Hematopoietic multipotent progenitor cell treated with erythropoietin and hydrocortisone succinate and interleukin-3 and kit ligand, for 4 days (in vitro differentiated cells): ENCODE measurements around the gene DYNC1I1.
A peak's percentile ranks its signal among the peaks of the same experiment; 100 is the strongest.

Experiments
- DNase-seq: peaks from one replicate; pipeline ENCODE4 v3.0.0-alpha.2; 2015

Gene DYNC1I1

DNA sequence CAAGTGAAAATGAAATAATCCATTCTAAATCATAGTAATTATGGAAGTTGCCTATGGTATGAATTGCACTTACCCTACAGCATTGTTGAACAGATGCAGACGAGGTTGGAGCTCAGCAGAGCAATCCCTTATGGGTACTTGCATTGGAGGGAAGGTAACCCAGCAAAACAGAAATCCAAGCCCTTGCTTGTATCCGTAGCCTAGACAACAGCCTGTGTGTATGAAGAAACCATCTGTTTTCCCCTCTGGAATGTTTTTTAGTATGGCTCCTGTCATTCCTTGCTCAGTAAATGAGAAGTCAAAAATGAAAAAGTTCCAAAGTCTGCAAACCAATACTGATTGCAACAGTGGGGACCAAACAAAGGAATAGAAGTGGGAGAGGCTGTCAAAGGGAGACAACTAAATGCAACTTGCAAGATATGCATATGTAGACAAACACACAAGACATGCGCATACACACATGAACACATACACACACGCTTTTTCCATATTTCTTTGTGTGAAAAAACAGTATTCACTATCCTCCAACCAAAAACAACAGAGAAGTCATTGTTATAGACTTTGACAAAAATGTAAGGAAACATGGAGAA lies 260.8 kb downstream of the DYNC1I1 start:
- DNase-seq = no peak

DNA sequence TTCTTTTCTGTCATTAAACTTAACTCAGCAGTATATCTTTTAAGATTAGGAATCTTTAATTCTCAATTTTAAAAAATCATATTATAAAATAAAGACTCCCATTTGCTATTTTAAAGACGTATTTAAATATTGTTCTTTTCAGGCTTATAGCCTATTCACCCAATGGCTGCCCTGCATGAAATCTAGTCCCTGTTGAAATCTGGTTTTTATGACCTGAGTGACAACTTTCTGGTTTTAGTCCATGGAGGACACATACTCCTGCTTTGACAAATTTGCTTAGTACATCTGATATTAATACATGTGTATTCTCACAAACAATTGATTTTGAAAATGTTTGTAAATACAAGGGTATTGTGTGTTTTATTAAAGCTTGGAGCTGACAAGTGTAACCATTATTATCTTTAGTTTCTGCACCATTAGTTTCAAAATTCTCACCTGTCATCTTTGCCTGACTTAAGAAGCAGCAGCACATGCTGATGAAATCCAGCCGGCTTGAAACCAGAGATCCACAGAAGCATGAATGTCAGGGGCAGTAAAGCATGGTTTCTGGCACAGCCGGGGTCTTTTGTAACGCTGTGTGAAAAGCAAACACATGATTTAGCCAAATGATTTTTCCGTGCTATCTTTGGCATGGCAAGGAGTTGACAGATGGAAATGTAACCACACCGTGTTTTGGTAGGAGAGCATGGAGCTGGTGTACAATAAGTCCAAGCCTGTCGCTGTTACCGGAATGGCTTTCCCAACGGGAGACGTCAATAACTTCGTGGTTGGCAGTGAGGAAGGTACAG lies 262.8 kb downstream of the DYNC1I1 start:
- no peak for DNase-seq

DNA sequence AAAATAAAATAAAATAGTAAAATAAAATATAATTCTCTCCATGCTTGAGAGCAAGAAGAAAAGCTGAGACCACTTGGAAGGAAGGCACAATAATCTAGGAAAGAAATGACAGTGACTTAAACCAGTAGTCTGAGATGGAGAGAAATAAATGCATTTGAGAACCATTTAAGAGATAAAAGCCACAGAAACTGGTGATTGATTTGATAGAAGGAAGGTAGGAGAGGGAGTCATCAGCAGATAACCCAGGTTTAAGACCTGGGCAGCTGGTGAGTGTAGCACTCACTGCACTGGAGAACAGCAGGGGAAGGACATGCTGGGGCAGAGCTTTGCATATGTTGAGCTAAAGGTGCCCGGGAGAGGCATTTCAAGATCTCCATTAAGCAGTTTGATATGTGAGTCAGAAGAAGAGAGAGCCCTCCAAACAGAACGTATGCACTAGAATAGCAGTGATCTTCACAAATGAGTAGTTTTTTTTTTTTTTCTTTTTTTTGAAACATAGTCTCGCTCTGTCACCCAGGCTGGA lies 268.0 kb downstream of the DYNC1I1 start:
- DNase-seq = no peak

GRCh38 chr7:96041171-96041570 lies 268.8 kb downstream of the DYNC1I1 start:
- DNase-seq = no peak

DNA sequence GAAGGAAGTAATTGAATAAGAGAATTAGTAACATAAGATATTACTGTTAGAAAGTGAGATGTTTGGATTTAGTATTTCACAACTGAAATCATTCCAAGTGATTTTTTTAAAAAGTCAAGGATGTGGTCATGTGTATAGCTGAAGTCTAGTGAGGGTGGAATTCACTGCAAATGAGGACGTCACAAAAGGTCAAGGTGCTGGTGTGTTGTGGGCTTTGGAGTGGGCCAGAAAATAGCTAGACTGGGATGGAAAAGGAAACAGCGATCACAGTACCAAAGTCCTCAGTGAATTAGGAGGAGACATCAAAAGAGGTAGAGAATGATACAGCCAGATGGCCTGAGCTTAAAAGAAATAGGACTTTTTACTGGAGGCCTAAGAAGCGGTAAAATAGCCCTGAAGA lies 272.8 kb downstream of the DYNC1I1 start:
- DNase-seq = no peak

GRCh38 chr7:96045919-96046318 lies 273.6 kb downstream of the DYNC1I1 start:
- DNase-seq = no peak

- no peak for DNase-seq
These were observed 279.9 kb downstream of the DYNC1I1 start for GRCh38 chr7:96052289-96052688.

GRCh38 chr7:96052860-96053470 lies 280.6 kb downstream of the DYNC1I1 start:
- no peak for DNase-seq

GRCh38 chr7:96055717-96056116 lies 283.4 kb downstream of the DYNC1I1 start:
- no peak for DNase-seq

DNA sequence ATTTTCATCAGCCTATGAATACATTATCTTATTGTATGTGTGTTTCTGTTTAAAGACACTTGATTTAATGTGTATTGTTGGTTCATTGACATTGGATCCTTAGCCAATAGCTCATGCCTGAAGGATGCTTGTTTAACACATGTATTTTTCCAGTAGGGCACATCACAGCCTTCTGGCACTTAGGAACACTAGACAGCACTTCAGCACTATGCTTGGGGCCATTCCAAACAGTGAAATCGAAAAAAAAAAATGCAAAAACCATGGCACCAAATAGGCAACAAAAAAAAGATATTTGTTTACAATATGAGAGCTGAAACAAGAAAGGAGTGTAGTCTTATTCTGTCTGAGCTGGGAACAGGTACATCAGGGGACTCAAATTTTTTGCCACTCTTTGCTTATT lies 286.7 kb downstream of the DYNC1I1 start:
- DNase-seq = no peak

DNA sequence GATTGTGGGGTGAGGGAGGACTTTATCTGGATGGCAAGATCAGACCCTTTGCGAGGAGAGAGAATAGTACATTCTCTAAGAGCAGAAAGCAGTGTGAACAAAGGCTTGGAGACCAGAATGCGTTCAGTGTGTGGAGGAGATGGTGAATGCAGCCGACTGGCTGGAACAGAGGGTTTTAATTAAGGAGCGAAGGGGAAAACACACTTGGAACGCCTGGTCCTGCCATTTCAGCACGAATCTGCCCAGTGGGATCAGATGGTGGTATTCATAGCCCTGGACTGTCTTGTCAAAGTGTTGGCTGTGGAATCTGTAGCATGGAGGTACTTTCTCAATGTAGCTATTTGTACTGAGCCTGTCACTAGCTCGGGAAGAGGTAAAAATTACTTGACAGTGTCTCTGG lies 288.7 kb downstream of the DYNC1I1 start:
- DNase-seq = no peak

DNA sequence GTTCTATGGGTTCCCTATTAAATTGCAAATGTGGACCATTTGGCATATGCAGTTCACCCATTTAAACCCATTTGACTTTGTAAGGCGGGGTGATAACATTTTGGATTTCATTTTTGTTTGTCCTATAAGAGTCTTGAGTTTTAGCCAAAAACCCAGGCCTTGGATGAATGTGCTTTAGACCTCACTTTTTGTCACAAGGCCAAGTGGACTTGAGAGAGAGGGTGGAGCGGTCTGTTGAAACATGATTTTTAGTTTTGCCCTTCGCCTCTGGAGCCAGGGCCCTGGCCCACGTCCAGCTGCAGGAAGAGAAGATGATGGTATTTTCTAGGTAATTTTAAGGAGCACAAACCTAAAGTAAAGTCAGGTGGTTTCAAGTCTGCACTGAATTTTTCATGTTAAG lies 289.5 kb downstream of the DYNC1I1 start:
- DNase-seq = no peak

- no peak for DNase-seq
These were observed 295.0 kb downstream of the DYNC1I1 start for GRCh38 chr7:96067321-96067720.

- no peak for DNase-seq
These were observed 297.0 kb downstream of the DYNC1I1 start for GRCh38 chr7:96069401-96069800.

DNA sequence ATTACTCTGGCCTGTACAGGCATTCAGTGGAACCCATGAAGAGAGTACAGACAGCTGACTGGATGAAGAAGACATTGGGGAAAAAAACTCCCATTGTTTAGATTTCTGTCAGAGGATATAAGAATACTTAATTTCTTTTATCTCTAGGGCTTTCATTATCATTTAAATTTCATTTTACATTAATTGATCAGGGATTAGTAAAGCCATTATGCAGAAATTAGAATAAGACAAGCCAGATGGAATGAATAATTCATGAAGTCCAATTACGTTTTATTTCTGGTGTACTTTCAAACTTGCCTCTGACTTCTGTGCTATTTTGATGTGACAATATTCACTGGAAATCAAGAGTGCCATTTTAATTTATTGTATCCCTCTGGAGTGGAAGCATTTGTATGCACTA lies 302.5 kb downstream of the DYNC1I1 start:
- DNase-seq = no peak

DNA sequence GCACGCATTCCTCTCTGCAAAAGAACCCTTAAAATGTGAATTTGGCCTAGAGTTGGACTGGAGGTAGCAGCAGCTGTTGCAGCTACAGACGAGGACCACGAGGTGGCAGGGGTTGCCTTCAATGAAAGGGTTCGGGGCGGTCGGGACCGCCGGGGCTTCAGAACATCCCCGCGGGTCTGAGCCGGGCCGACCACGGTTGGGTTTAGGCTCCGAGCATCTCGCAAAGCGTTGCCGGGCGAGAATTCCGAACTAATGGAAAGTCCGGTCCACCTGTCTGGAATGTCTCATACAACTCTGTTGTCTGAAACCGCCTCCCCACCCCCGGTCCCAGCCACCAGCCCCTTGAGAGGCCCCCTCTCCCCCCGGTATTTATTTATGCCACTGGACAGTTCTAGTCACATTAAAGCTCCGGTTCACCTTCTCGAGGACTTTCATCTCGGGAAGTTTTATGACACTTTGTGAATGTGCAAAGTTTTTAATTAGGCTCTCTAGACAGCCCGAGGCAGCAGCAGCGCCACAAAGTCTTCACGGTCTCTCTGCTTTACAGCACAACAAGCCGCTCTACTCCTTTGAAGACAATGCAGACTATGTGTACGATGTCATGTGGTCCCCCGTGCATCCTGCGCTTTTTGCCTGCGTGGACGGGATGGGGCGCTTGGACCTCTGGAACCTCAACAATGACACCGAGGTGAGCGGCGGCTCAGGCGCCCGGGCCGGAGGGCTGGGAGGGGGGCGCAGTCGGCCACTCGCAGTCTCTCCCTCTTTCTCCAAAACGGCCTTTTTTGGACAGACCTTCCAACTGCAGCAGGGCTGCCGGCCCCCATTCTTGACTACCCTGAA lies 303.4 kb downstream of the DYNC1I1 start:
- peak; percentile 75 for DNase-seq

DNA sequence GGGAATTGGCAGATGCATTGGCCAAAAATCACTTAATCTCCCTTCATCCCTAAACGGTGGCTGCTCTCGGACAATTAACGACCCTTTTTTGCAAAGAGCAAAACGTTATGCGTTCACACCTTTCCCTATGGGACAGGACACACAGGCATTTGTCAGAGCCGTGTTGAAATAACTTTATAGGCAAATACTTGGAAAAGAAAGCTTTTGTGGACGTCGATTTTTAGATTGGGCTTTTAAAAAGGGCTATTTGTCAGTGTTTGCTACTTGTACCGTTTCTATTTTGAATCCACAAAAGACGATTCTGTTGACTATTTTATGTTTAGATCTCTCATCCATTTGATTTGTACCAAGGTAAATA lies 304.0 kb downstream of the DYNC1I1 start:
- no peak for DNase-seq

- DNase-seq = no peak
These were observed 307.7 kb downstream of the DYNC1I1 start for GRCh38 chr7:96080027-96080426.

GRCh38 chr7:96084881-96085553 lies 312.7 kb downstream of the DYNC1I1 start:
- DNase-seq = no peak

GRCh38 chr7:96085953-96086352 lies 313.6 kb downstream of the DYNC1I1 start:
- no peak for DNase-seq

DNA sequence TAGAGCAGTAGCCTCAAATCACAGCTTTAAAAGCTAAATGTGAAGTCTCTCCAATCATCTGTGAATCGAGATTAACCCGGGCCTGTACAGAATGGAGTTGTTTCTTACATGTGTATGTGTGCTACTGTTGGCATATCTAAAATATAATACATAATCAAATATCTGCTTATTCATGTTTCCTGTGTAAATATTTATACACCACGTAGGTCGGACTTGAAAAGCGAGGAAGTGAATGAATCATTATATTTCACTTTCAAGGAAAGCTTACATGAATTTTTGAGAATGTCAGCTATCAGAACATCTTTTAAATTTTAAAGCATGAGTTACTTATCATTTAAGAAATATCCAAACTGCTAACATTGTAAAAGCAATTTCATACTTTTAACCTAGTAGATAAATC lies 316.2 kb downstream of the DYNC1I1 start:
- DNase-seq = no peak

DNA sequence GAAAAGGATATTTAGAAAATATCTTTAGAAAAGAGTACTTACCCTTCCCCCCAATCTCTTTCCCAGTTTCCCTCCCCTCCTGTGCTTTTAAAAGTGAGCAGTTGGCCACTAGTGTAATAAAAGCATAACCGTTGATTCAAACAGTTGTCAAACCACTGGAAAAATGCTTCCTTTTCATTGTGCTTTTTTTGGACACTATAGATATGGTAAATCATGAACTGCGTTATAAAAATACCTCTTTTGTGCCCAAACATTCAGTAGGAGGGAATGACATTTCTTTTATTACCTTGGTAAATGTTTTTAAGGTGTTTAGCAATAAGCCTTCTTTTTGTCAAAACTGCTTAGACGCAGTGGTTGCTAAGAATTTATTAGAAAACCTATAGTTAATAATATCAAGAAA lies 317.2 kb downstream of the DYNC1I1 start:
- no peak for DNase-seq

DNA sequence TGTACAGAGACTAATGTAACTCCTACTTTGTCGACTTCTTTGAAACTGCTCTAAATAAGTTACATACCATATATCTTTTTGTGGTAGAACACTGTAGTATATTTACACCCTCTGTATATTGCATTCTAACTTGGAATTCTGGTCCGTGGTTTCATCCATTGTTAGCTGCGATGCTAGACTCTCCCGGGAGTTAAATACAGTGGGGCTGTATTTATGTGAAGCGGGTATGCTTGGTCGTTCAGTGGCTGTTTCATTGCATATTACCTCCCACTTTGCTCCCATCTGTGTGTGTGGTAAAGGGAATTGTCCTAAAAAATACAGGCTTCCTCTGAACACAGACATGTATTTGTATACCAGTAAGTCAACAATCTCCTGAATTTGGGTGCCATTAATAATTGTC lies 318.4 kb downstream of the DYNC1I1 start:
- no peak for DNase-seq
